ENCODE measurements around the gene RNU1-4.
"Not testable (repeated sequence)": the region's sequence is repeated elsewhere in the genome, so short reads cannot be mapped to it uniquely, and the experiment has no call there.

Gene RNU1-4

GRCh38 chr1:16732254-16732896, 7.9 kb upstream of the RNU1-4 start:
- not testable (repeated sequence) for DNase-seq

GRCh38 chr1:16741230-16741629, 914 bp downstream of the RNU1-4 start:
- DNase-seq: not testable (repeated sequence)

- DNase-seq: not testable (repeated sequence)
These were observed 7.3 kb downstream of the RNU1-4 start for GRCh38 chr1:16747660-16748059.

GRCh38 chr1:16748710-16749109, 8.4 kb downstream of the RNU1-4 start:
- DNase-seq: not testable (repeated sequence)

- not testable (repeated sequence) for DNase-seq
These were observed 9.9 kb downstream of the RNU1-4 start for GRCh38 chr1:16749910-16750888.

- DNase-seq: not testable (repeated sequence)
These were observed 12.5 kb downstream of the RNU1-4 start for GRCh38 chr1:16752770-16753169.

GRCh38 chr1:16755385-16755784, 15.1 kb downstream of the RNU1-4 start:
- not testable (repeated sequence) for DNase-seq

- not testable (repeated sequence) for DNase-seq
These were observed 15.6 kb downstream of the RNU1-4 start for GRCh38 chr1:16755932-16756331.

GRCh38 chr1:16757574-16757973, 17.3 kb downstream of the RNU1-4 start:
- DNase-seq: not testable (repeated sequence)

- not testable (repeated sequence) for DNase-seq
These were observed 17.7 kb downstream of the RNU1-4 start for GRCh38 chr1:16758060-16758459.

- DNase-seq: peak; percentile 51
These were observed 18.8 kb downstream of the RNU1-4 start for GRCh38 chr1:16759041-16759493.

- DNase-seq: not testable (repeated sequence)
These were observed 19.5 kb downstream of the RNU1-4 start for GRCh38 chr1:16759650-16760455.

GRCh38 chr1:16760456-16760765, 20.1 kb downstream of the RNU1-4 start:
- DNase-seq: not testable (repeated sequence)

- DNase-seq: peak; percentile 49
These were observed 20.5 kb downstream of the RNU1-4 start for GRCh38 chr1:16760801-16761200.

- DNase-seq: not testable (repeated sequence)
These were observed 24.0 kb downstream of the RNU1-4 start for GRCh38 chr1:16764248-16764819.

GRCh38 chr1:16764820-16765655, 24.7 kb downstream of the RNU1-4 start:
- DNase-seq: not testable (repeated sequence)

- not testable (repeated sequence) for DNase-seq
These were observed 25.7 kb downstream of the RNU1-4 start for GRCh38 chr1:16765731-16766605.

- not testable (repeated sequence) for DNase-seq
These were observed 26.5 kb downstream of the RNU1-4 start for GRCh38 chr1:16766689-16767256.

- not testable (repeated sequence) for DNase-seq
These were observed 29.9 kb downstream of the RNU1-4 start for GRCh38 chr1:16770139-16770759.
